DLD1 (cell line): ENCODE data around the gene HID1.

Experiments
- in situ Hi-C: cut with HindIII; loops from 2 replicates; pipeline ENCODE4 v1.10.0; 2017; ENCODE audit warnings: low sequenced_read_pairs

Gene HID1

DNA sequence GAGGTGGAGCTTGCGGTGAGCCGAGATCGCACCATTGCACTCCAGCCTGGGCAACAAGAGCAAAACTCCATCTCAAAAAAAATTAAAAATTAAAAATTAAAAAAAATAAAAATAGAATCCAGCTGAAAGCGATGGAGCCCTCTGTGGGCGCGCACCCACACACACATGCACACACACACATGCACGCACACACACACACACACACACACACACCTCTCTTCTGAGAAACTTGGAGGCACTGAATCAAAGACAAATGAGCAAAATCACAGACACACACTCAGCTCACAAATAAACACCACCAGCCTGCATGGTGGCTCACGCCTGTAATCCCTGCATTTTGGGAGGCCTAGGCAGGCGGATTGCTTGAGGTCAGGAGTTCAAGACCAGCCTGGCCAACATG is 69.5 kb downstream of the HID1 start:
- in situ Hi-C loops: no loop called here

DNA sequence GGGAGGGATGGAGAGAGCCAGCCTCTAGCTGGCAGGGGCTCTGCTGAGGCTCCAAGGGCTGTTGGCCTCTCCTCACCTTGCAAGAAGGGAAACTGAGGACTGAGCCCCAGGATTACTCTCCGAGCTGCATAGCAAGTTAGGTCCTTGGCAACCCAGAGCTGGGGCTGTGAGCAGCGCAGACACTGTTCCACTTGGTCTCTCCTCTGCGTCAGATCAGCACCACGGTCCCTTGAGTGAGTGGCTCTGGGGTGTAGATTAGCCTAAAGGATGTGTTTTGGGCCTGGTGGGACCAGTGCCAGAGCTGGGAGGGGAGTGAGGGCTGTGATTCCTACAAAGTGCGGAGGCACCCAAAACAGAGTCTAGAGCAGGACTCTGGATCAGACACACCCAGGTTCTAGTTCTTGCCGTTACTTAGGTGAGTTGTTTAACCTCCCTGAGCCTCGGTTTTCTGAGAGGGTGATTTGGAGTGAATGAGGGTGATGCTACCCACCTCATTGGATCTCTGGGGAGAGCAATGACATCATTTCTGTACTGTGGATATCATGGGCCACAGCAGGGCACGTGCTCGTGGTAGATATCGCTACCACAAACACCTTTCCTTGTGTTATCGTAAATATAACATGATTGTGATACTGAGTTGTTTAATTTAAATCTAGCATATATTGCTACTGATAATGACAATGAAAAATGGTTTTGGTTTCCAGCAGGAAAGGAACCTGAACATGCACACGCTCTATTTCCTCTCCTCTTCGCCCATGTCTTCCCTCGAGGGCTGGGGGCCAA is 71.0 kb downstream of the HID1 start:
- in situ Hi-C loops: no loop called here
